ENCODE results near the gene BICC1. TPM values are rescaled to one million over a fixed set of nuclear protein-coding genes. Genes with fewer than 3 reads are reported as not detected.

Gene BICC1
- total RNA-seq, 1 experiment from 2014 or later, result 0.57 TPM

DNA sequence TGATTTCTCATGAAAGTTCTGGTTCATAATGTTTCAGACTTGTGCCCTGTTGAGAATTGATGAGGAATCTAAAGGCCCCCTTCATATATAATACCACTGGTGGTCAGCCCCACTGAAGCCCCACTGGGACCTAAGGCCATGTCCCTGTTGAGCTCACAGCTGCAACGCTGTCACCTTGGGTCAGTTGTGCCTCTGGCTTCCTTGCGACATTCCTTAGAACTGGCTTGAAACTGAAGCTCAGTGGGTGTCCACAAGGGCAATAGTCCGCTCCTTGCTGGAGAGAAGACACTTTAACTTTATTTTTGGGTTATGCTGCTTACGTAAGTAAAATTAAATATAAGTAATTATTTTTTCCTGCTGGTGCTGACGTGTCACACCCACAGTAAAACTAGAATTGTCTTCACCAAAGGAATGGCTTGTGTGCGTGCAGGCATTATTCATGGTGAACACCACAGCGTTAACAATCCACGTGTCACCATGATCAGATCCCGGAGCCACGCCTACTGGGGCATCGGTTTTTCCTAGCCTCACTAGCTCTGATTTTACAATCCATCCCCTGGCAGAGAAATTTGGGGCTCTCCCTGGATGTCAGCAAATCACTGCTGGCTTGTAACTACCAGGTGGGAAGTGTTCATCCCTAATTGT lies 66.5 kb downstream of the BICC1 start:
- Histone ChIP-seq H3K4me2 (ENCODE audit: insufficient read depth, insufficient read length, low read length) (no peak overlapping the region), H3K27ac (ENCODE audit: insufficient read length, low read depth, low read length) (no peak overlapping the region), H4K5ac (ENCODE audit: insufficient read length, low read depth, low read length) (no peak overlapping the region), H3K56ac (ENCODE audit: insufficient read length, low read depth, low read length) (no peak overlapping the region), H2AK5ac (ENCODE audit: insufficient read length, low read length) (no peak overlapping the region), H3K27me3 (ENCODE audit: insufficient read depth, low read length) (no peaks in the 10 kb centered on the region), H4K8ac (replicated peaks; ENCODE audit: insufficient read length, low read depth, low read length) (no peak overlapping the region), H2AFZ (ENCODE audit: low read length) (no peak overlapping the region), H3K23ac (ENCODE audit: insufficient read length, low read depth, low read length) (no peak overlapping the region), H2BK12ac (ENCODE audit: insufficient read length, low read depth, low read length) (no peak overlapping the region), H2BK5ac (ENCODE audit: insufficient read length, low read length) (no peak overlapping the region), H3T11ph (ENCODE audit: low read length) (no peak overlapping the region), H2BK15ac (ENCODE audit: low read depth, low read length) (no peak overlapping the region), H3K9ac (ENCODE audit: extremely low read depth, insufficient read length, low read length) (no peak overlapping the region), H2BK20ac (ENCODE audit: low read depth, low read length, poor library complexity, severe bottlenecking) (no peak overlapping the region), H3K4me1 (ENCODE audit: insufficient read depth, low read length) (no peaks in the 10 kb centered on the region; the same call in 1 of the 2 replicates), H3K79me1 (ENCODE audit: insufficient read depth, low read depth, low read length, poor library complexity, severe bottlenecking) (no peaks in the 10 kb centered on the region), H3K18ac (ENCODE audit: insufficient read length, low read depth, low read length) (no peak overlapping the region), H4K91ac (ENCODE audit: insufficient read length, low read depth, low read length) (no peak overlapping the region), H2BK120ac (ENCODE audit: low read depth, low read length, poor library complexity, severe bottlenecking) (no peak overlapping the region), H4K20me1 (ENCODE audit: control insufficient read depth, insufficient read depth, insufficient read length) (no peaks in the 10 kb centered on the region), H3K23me2 (ENCODE audit: insufficient read length, low read depth, low read length, poor library complexity, severe bottlenecking) (no peaks in the 10 kb centered on the region), H3K9me3 (ENCODE audit: control insufficient read depth, low read depth, low read length) (no peaks in the 10 kb centered on the region), H3K14ac (ENCODE audit: insufficient read depth, low read length) (peak overlapping the region; percentile 63; the same call in 1 of the 2 replicates), H3K79me2 (ENCODE audit: insufficient read depth, low read length) (no peaks in the 10 kb centered on the region), H3K4ac (ENCODE audit: low read depth, low read length) (no peak overlapping the region)
- Mint-ChIP-seq H3K4me1 (peaks cover 0 to 4% of the 10 kb centered on the region in 2 experiments; a peak in 2 of 4 replicates), H3K9me3 (peaks cover 3 to 6% of the 10 kb centered on the region in 2 experiments; a peak in 3 of 5 replicates), H3K4me3 (no peak overlapping the region), H3K27ac (no peak overlapping the region), H3K36me3 (ENCODE audit: insufficient read depth in 1 of 3, low read depth in 3 of 3) (peaks cover 0 to 3% (median 2%) of the 10 kb centered on the region in 3 experiments; a peak in 1 of 7 replicates), H3K27me3 (ENCODE audit: low read depth) (no peaks in the 10 kb centered on the region)
- whole genome bisulfite sequencing (ENCODE audit: extremely low coverage, insufficient read length, low lambda C conversion rate), result no CpG with 5 or more reads among the region's 11 CpGs
- TF ChIP-seq, protein P1, sequence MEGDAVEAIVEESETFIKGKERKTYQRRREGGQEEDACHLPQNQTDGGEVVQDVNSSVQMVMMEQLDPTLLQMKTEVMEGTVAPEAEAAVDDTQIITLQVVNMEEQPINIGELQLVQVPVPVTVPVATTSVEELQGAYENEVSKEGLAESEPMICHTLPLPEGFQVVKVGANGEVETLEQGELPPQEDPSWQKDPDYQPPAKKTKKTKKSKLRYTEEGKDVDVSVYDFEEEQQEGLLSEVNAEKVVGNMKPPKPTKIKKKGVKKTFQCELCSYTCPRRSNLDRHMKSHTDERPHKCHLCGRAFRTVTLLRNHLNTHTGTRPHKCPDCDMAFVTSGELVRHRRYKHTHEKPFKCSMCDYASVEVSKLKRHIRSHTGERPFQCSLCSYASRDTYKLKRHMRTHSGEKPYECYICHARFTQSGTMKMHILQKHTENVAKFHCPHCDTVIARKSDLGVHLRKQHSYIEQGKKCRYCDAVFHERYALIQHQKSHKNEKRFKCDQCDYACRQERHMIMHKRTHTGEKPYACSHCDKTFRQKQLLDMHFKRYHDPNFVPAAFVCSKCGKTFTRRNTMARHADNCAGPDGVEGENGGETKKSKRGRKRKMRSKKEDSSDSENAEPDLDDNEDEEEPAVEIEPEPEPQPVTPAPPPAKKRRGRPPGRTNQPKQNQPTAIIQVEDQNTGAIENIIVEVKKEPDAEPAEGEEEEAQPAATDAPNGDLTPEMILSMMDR (conservative IDR thresholded peaks at IDR 0.05), result no peak
- DNase-seq, result no peak

Measured in H9 (cell line).